Fibroblast of skin of abdomen (primary cell): ENCODE measurements around the gene CEACAM5.
"Not testable (repeated sequence)": the region's sequence is repeated elsewhere in the genome, so short reads cannot be mapped to it uniquely, and the experiment has no call there.

Source experiments
- DNase-seq: peaks from one replicate; pipeline ENCODE4 v3.0.0-alpha.2; 2013

CEACAM5 gene

GRCh38 chr19:41740415-41741243, 32.2 kb downstream of the CEACAM5 start:
- DNase-seq: no peak

GRCh38 chr19:41741244-41741554, 32.8 kb downstream of the CEACAM5 start:
- no peak for DNase-seq

- DNase-seq: no peak
Observed at GRCh38 chr19:41744850-41745249, 36.4 kb downstream of the CEACAM5 start.

- no peak for DNase-seq
Observed at GRCh38 chr19:41745756-41746155, 37.3 kb downstream of the CEACAM5 start.

GRCh38 chr19:41746593-41747227, 38.3 kb downstream of the CEACAM5 start:
- peak; percentile 17 for DNase-seq

- DNase-seq: no peak
Observed at GRCh38 chr19:41748012-41748411, 39.6 kb downstream of the CEACAM5 start.

GRCh38 chr19:41750248-41751134, 42.1 kb downstream of the CEACAM5 start:
- not testable (repeated sequence) for DNase-seq

- DNase-seq: no peak
Observed at GRCh38 chr19:41753159-41753558, 44.7 kb downstream of the CEACAM5 start.

- peak; percentile 10 for DNase-seq
Observed at GRCh38 chr19:41753936-41754529, 45.6 kb downstream of the CEACAM5 start.

GRCh38 chr19:41755328-41755913, 47.0 kb downstream of the CEACAM5 start, which contains the start of gene CEACAM6:
Gene CEACAM6, plus strand, starts transcription at chr19:41755530. Its CDS starts 109 bp downstream, at chr19:41755639.
- no peak for DNase-seq

GRCh38 chr19:41758846-41759245, 50.4 kb downstream of the CEACAM5 start:
- DNase-seq: no peak

GRCh38 chr19:41767115-41767514, 58.7 kb downstream of the CEACAM5 start:
- DNase-seq: no peak

- not testable (repeated sequence) for DNase-seq
Observed at GRCh38 chr19:41768105-41768504, 59.7 kb downstream of the CEACAM5 start.

- no peak for DNase-seq
Observed at GRCh38 chr19:41769608-41770007, 61.2 kb downstream of the CEACAM5 start.

GRCh38 chr19:41771410-41771809, 63.0 kb downstream of the CEACAM5 start:
- DNase-seq: no peak

GRCh38 chr19:41774515-41774980, 66.1 kb downstream of the CEACAM5 start:
- no peak for DNase-seq

- no peak for DNase-seq
Observed at GRCh38 chr19:41776700-41777099, 68.3 kb downstream of the CEACAM5 start.
